Measurements from ENCODE around the gene MED12L. TPM values are rescaled to one million over a fixed set of nuclear protein-coding genes. Genes with fewer than 3 reads are reported as not detected.

Gene MED12L
- total RNA-seq, 2 experiments from 2014 or later: 12.6 to 32.7 TPM

DNA sequence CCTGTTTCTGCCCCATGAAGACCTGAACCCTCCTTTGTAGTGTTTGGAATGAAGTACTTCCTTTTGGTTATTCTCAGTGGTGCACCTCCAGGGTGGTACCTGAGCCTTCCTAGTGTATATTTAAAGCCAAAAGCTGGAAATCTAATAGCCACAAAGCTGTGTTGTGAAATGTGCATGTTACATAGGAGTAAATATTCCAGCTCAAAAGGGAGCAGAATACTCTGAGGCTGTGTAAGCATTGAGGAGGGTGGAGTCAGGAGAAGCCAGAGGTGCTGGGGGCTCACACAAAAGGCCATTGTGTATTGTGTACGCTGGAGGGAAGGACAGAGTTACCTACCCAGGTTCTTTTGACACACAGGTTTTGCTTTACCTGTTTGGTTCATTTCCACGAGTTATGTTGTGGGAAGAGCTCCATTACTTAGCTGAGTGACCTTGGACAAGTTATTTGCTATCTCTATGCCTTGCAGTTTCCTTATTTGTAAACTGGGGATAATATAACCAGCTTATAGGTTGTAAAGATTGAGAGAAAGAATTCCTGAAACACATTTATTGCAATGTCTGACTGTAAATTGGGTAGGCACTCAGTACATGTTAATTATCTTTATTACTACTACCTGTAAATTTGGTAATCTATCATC, 92.9 kb downstream of the MED12L start:
- Histone ChIP-seq H3K27ac (ENCODE audit: low read depth, low read length, poor library complexity, severe bottlenecking) (no peak overlapping the region), H2AFZ (ENCODE audit: low read length) (no peak overlapping the region), H3K4me3 (ENCODE audit: low read depth, low read length, poor library complexity, severe bottlenecking) (no peak overlapping the region), H3K9me3 (ENCODE audit: low read length) (no peaks in the 10 kb centered on the region), H3K4me2 (ENCODE audit: low read length) (no peak overlapping the region), H4K20me1 (ENCODE audit: insufficient read depth, low read length) (no peaks in the 10 kb centered on the region), H3K9me2 (ENCODE audit: insufficient read depth, low read length) (no peaks in the 10 kb centered on the region), H3K79me2 (ENCODE audit: insufficient read depth, low read depth, low read length) (no peaks in the 10 kb centered on the region), H3K4me1 (ENCODE audit: insufficient read depth, low read length, poor library complexity, severe bottlenecking) (no peaks in the 10 kb centered on the region), H3K36me3 (ENCODE audit: insufficient read depth, low read length) (no peaks in the 10 kb centered on the region)
- intact Hi-C loops (cut with micrococcal nuclease; ENCODE audit: unreplicated experiment): no loop called here
- BruUV-seq (replicated peaks): no TSS peak
- CTCF ChIA-PET (ENCODE audit: unreplicated experiment): no interaction called here
- POLR2A ChIA-PET: interaction anchor here (0.5 to 1.1 kb wide), 5 partner anchors 14 to 1287 kb away, joined by 3 to 5 read pairs (median 3); no protein-coding TSS in a partner anchor
- no peak for DNase-seq (ENCODE audit: low spot score)
- TF ChIP-seq, protein P1, sequence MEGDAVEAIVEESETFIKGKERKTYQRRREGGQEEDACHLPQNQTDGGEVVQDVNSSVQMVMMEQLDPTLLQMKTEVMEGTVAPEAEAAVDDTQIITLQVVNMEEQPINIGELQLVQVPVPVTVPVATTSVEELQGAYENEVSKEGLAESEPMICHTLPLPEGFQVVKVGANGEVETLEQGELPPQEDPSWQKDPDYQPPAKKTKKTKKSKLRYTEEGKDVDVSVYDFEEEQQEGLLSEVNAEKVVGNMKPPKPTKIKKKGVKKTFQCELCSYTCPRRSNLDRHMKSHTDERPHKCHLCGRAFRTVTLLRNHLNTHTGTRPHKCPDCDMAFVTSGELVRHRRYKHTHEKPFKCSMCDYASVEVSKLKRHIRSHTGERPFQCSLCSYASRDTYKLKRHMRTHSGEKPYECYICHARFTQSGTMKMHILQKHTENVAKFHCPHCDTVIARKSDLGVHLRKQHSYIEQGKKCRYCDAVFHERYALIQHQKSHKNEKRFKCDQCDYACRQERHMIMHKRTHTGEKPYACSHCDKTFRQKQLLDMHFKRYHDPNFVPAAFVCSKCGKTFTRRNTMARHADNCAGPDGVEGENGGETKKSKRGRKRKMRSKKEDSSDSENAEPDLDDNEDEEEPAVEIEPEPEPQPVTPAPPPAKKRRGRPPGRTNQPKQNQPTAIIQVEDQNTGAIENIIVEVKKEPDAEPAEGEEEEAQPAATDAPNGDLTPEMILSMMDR (conservative IDR thresholded peaks at IDR 0.05; ENCODE audit: low read length): no peak
- TF ChIP-seq EZH2phosphoT487 (IDR thresholded peaks at IDR 0.05; ENCODE audit: borderline replicate concordance, low read depth, low read length): no peak

DNA sequence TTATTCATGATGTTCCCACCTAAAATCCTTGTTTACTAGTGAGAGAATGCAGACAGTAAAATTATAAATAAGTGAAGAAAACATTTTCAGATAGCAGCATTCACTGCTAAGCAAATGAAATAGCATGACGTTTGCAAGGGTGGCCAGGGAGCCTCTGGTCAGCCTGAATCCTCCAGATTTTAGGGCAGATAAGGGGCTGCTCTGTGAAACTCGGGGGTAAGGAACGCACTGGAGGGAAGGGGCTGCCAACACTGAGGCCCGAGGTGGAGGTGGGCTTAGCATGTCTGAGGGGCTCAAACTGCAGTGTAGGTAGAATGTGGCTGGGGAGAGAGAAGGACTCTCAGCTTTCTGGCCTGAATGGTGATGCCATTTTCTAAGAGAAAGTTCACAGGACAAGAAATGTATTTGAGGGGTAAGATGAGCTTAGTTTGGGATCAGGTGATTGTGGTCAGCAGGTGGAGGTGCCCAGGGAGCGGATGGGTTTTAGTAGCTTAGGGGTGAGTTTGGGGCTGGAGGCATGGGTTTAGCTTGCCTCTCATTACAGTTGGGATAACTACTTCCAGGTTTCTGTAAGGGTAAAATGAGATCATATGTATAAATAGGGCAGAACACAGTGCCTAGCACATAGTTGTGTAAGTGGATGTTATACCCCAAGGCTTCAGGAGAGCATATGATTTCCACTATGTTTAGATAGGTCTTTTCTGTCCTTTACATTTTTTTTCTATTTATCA, 97.0 kb downstream of the MED12L start:
- Histone ChIP-seq H3K4me3 (ENCODE audit: low read depth, low read length, poor library complexity, severe bottlenecking) (no peak overlapping the region), H4K20me1 (ENCODE audit: insufficient read depth, low read length) (no peaks in the 10 kb centered on the region), H3K36me3 (ENCODE audit: insufficient read depth, low read length) (no peaks in the 10 kb centered on the region), H3K9me3 (ENCODE audit: low read length) (no peaks in the 10 kb centered on the region), H3K79me2 (ENCODE audit: insufficient read depth, low read depth, low read length) (no peaks in the 10 kb centered on the region), H3K4me1 (ENCODE audit: insufficient read depth, low read length, poor library complexity, severe bottlenecking) (no peaks in the 10 kb centered on the region), H3K9me2 (ENCODE audit: insufficient read depth, low read length) (no peaks in the 10 kb centered on the region), H2AFZ (ENCODE audit: low read length) (no peak overlapping the region), H3K4me2 (ENCODE audit: low read length) (no peak overlapping the region), H3K27ac (ENCODE audit: low read depth, low read length, poor library complexity, severe bottlenecking) (no peak overlapping the region)
- intact Hi-C loops (cut with micrococcal nuclease; ENCODE audit: unreplicated experiment): no loop called here
- ChIA-PET CTCF (ENCODE audit: unreplicated experiment) (no interaction called here), POLR2A (interaction anchor here (0.6 to 0.9 kb wide), 2 partner anchors 14 to 72 kb away, joined by 3 read pairs; no protein-coding TSS in a partner anchor)
- TF ChIP-seq EZH2phosphoT487 (IDR thresholded peaks at IDR 0.05; ENCODE audit: borderline replicate concordance, low read depth, low read length): no peak
- TF ChIP-seq, protein P1 (conservative IDR thresholded peaks at IDR 0.05; ENCODE audit: low read length): no peak
- DNase-seq (ENCODE audit: low spot score): no peak
- BruUV-seq (replicated peaks): no TSS peak

DNA sequence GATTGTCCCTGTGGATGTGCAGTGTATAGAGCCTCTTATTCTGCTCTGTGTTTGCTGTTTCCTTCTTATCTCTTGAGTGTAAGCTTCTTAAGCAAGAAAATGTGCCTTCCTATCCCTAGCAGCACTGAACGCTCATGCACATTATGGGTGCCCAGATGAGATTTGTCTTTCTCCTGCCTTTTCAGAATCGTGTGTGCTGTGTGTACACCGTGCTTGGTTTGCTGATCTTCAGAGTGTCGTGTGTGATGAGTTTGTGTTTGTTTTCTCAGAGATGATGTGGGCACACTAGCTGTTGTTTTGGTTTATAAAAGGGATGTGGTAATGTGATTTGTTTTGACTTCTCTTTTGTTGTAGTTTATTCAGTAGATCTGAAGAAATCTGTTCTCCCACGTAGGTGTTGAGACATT, 97.8 kb downstream of the MED12L start:
- Histone ChIP-seq H4K20me1 (ENCODE audit: insufficient read depth, low read length) (no peaks in the 10 kb centered on the region), H3K79me2 (ENCODE audit: insufficient read depth, low read depth, low read length) (no peaks in the 10 kb centered on the region), H3K4me3 (ENCODE audit: low read depth, low read length, poor library complexity, severe bottlenecking) (no peak overlapping the region), H3K36me3 (ENCODE audit: insufficient read depth, low read length) (no peaks in the 10 kb centered on the region), H2AFZ (ENCODE audit: low read length) (no peak overlapping the region), H3K4me2 (ENCODE audit: low read length) (no peak overlapping the region), H3K4me1 (ENCODE audit: insufficient read depth, low read length, poor library complexity, severe bottlenecking) (no peaks in the 10 kb centered on the region), H3K9me3 (ENCODE audit: low read length) (no peaks in the 10 kb centered on the region), H3K9me2 (ENCODE audit: insufficient read depth, low read length) (no peaks in the 10 kb centered on the region), H3K27ac (ENCODE audit: low read depth, low read length, poor library complexity, severe bottlenecking) (no peak overlapping the region)
- ChIA-PET CTCF (ENCODE audit: unreplicated experiment) (no interaction called here), POLR2A (interaction anchor here (0.6 to 1.0 kb wide), 3 partner anchors 14 to 71 kb away, joined by 3 to 4 read pairs (median 3); no protein-coding TSS in a partner anchor)
- intact Hi-C loops (cut with micrococcal nuclease; ENCODE audit: unreplicated experiment): no loop called here
- no peak for TF ChIP-seq EZH2phosphoT487 (IDR thresholded peaks at IDR 0.05; ENCODE audit: borderline replicate concordance, low read depth, low read length)
- TF ChIP-seq, protein P1 (conservative IDR thresholded peaks at IDR 0.05; ENCODE audit: low read length): no peak
- DNase-seq (ENCODE audit: low spot score): no peak
- no TSS peak for BruUV-seq (replicated peaks)

Data from OCI-LY7 (cell line).